CD4-positive, alpha-beta T cell (primary cell): ENCODE results near the gene GPN2. TPM values are rescaled to one million over a fixed set of nuclear protein-coding genes. Genes with fewer than 3 reads are reported as not detected.

Experiments used
- ATAC-seq: fragments of 200-7000 bp; cut with Tn5 transposase; one replicate; pipeline ENCODE4 v1.10.0; 2022; ENCODE audit warnings: mild to moderate bottlenecking; ENCODE audit not compliant: poor library complexity
- CTCF ChIA-PET: fragments of 350-600 bp; sonication (Branson Sonifier 250); formaldehyde crosslinking; loops from one replicate; lab custom pipeline; 2021; ENCODE audit warnings: antibody characterized with exemption, inconsistent platforms; lab: Charles Lee
- POLR2A ChIA-PET: fragments of 350-600 bp; sonication (Branson Sonifier 250); formaldehyde crosslinking; loops from one replicate; lab custom pipeline; 2021; ENCODE audit warnings: antibody characterized with exemption, inconsistent platforms; lab: Charles Lee
- DNase-seq, 14 experiments: peaks; one replicate each; pipeline ENCODE4 v3.0.0-alpha.2; 2013 to 2020; ENCODE audit warnings: mixed read lengths in 2 of 14
- H3K27ac ChIP-seq, 2 donors: one replicate each; pipeline versions ENCODE4 v1.5.1 to v1.7.0; 2013; ENCODE audit warnings: low read length in 2 of 2, low read depth in 1 of 2, mild to moderate bottlenecking in 1 of 2
- H3K27me3 ChIP-seq, 2 experiments: 1 replicate in 1 of 2; 2 replicates in 1 of 2; pipeline versions ENCODE4 v1.6.1 to v1.7.0; 2013; ENCODE audit warnings: low read length in 2 of 2, control low read depth in 1 of 2, mild to moderate bottlenecking in 1 of 2, moderate library complexity in 1 of 2; ENCODE audit not compliant: insufficient read depth in 2 of 2, control insufficient read depth in 1 of 2
- H3K36me3 ChIP-seq: one replicate; pipeline ENCODE4 v1.6.1; 2013; ENCODE audit warnings: low read length, control low read depth; ENCODE audit not compliant: insufficient read depth
- H3K4me1 ChIP-seq: one replicate; pipeline ENCODE4 v1.6.1; 2013; ENCODE audit warnings: low read length, control low read depth; ENCODE audit not compliant: insufficient read depth
- H3K4me3 ChIP-seq: one replicate; pipeline ENCODE4 v1.5.1; 2013; ENCODE audit warnings: mild to moderate bottlenecking, low read length, moderate library complexity
- H3K9me3 ChIP-seq, 2 experiments: 1 replicate in 1 of 2; 2 replicates in 1 of 2; pipeline versions ENCODE4 v1.6.1 to v1.7.0; 2013; ENCODE audit warnings: low read length in 2 of 2, mild to moderate bottlenecking in 2 of 2, control low read depth in 1 of 2, moderate library complexity in 1 of 2; ENCODE audit not compliant: control insufficient read depth in 1 of 2, insufficient read depth in 1 of 2
- H3K27ac Mint-ChIP-seq: one replicate; pipeline ENCODE4 v1.8.0; 2020; ENCODE audit warnings: mixed read lengths
- H3K27me3 Mint-ChIP-seq: one replicate; pipeline ENCODE4 v1.8.0; 2021; ENCODE audit warnings: mixed read lengths
- H3K36me3 Mint-ChIP-seq: one replicate; pipeline ENCODE4 v1.8.0; 2021; ENCODE audit warnings: low read depth, mixed read lengths
- H3K4me1 Mint-ChIP-seq: one replicate; pipeline ENCODE4 v1.8.0; 2021; ENCODE audit warnings: low read depth, mixed read lengths
- H3K4me3 Mint-ChIP-seq: one replicate; pipeline ENCODE4 v1.8.0; 2020; ENCODE audit warnings: mild to moderate bottlenecking, mixed read lengths
- H3K9me3 Mint-ChIP-seq: one replicate; pipeline ENCODE4 v1.8.0; 2020; ENCODE audit warnings: mixed read lengths
- CTCF ChIP-seq: fragments of 200-600 bp; IDR thresholded peaks from one replicate; pipeline ENCODE4 v1.8.0; 2022; ENCODE audit warnings: antibody characterized with exemption, mild to moderate bottlenecking
- intact Hi-C, 2 experiments: fragments of 100-400 bp; cut with DNase I in 1 of 2; cut with micrococcal nuclease in 1 of 2; formaldehyde crosslinking; loops; one replicate each; pipeline versions ENCODE4 v1.15.1 to v1.9.0; 2023 to 2025; cut with DNase I, micrococcal nuclease
- total RNA-seq, 174 experiments: library from RNA in 2 of 174; stranded (reverse) in 2 of 174; gene quantifications; one replicate each; pipeline ENCODE4 v1.2.3 and lab custom pipeline; 2021 to 2026

Gene GPN2
- total RNA-seq, 2 experiments from 2014 or later, result 42.0 to 44.4 TPM

DNA sequence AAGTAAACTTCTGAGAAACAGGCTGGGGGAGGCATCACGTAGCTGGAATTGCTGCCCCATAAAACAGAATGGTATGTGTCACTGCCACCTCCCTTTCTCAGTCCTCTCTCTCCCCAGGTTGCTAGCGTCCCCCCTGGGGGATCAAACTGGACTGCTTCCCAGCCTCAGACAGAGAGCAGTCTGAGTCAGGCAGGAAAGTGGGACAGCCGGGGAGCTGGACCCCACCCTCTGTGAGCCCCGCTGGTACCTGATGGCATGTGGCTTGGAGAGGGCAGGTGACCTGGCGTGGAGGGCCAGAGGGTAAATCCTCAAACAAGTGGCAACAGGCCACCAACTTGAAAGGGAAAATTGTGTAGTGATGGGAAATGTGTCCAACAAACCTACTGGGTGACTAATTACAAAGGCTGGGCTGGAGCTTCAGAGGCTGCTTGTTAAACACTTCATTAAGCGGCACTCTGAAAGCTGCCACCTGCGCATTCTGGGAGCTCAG, 28.1 kb downstream of the GPN2 start:
- intact Hi-C loops, result no loop called here
- Histone ChIP-seq H3K4me3 (no peak overlapping the region), H3K9me3 (no peaks in the 10 kb centered on the region), H3K36me3 (peaks cover 11% of the 10 kb centered on the region), H3K27me3 (no peaks in the 10 kb centered on the region), H3K4me1 (peaks cover 43% of the 10 kb centered on the region), H3K27ac (no peak overlapping the region)
- DNase-seq (no peak), ATAC-seq (no peak)
- ChIA-PET CTCF (interaction anchor here (1.1 kb wide), 1 partner anchor 36 kb away, joined by 3 read pairs; the partner anchor contains the start of gene ZDHHC18), POLR2A (no interaction called here)
- H3K9me3 Mint-ChIP-seq, result no peaks in the 10 kb centered on the region
- peak overlapping the region; percentile 66 for H3K27ac Mint-ChIP-seq
- TF ChIP-seq CTCF, result no peak
- H3K4me3 Mint-ChIP-seq, result peak overlapping the region; percentile 82
- H3K27me3 Mint-ChIP-seq, result no peaks in the 10 kb centered on the region
- peaks cover 15% of the 10 kb centered on the region for H3K36me3 Mint-ChIP-seq
- H3K4me1 Mint-ChIP-seq, result peaks cover 34% of the 10 kb centered on the region

- POLR2A ChIA-PET, result no interaction called here
These were observed 28.8 kb downstream of the GPN2 start for GRCh38 chr1:26861286-26861701.

DNA sequence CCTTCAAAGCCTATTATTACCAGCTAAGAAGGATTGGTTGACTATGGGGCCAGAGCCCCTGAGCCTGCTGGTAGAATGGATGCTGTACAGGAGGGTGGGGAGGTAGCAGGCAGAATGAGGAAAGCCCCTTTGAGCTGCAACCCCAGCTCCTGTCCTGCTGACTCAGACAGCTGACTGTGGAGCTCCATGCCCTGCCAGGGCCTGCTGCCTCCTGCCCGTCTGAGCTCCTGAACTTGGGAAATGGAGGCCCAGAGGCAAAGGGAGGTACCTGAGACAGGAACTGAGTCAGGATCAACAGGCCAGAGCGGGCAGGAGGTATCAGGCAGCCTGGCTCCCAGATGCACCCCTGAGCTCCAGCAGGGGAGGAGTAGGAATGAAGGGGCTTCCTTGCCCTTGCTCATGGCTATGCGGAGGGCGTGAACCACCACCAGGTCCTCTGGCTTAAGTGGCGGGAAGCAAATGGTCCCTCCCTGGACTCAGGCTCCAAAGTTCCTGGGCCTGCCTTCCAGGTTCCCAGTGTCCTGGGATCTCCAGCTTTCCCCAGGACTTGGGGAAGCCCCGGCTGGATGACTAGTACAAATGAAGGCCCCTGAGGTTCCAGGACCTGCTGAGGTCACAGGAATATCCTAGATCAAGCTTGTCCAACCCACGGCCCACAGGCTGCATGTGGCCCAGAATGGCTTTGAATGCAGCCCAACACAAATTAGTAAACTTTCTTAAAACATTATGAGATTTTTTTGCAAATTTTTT, 31.0 kb downstream of the GPN2 start:
- Histone ChIP-seq H3K36me3 (peaks cover 34% of the 10 kb centered on the region), H3K9me3 (no peaks in the 10 kb centered on the region), H3K4me1 (peaks cover 21% of the 10 kb centered on the region), H3K27me3 (no peaks in the 10 kb centered on the region), H3K4me3 (no peak overlapping the region), H3K27ac (no peak overlapping the region)
- DNase-seq, result no peak
- intact Hi-C loops, result no loop called here
- H3K4me3 Mint-ChIP-seq, result no peak overlapping the region
- H3K36me3 Mint-ChIP-seq, result peaks cover 35% of the 10 kb centered on the region
- peaks cover 21% of the 10 kb centered on the region for H3K4me1 Mint-ChIP-seq
- ChIA-PET POLR2A (interaction anchor here (0.6 to 1.1 kb wide), 3 partner anchors 38 to 733 kb away, joined by 3 read pairs; partner anchors contain the start of gene PIGV), CTCF (interaction anchor here (0.9 to 1.0 kb wide), 5 partner anchors 18 to 58 kb away, joined by 3 to 4 read pairs (median 3); no protein-coding TSS in a partner anchor)
- TF ChIP-seq CTCF, result no peak
- H3K9me3 Mint-ChIP-seq, result no peaks in the 10 kb centered on the region
- no peaks in the 10 kb centered on the region for H3K27me3 Mint-ChIP-seq
- ATAC-seq, result no peak
- no peak overlapping the region for H3K27ac Mint-ChIP-seq

More at GRCh38 chr1:26861286-26861701, 28.8 kb downstream of the GPN2 start:
- H3K4me1 Mint-ChIP-seq, result peaks cover 34% of the 10 kb centered on the region
- Histone ChIP-seq H3K36me3 (peaks cover 13% of the 10 kb centered on the region), H3K9me3 (no peaks in the 10 kb centered on the region), H3K27ac (no peak overlapping the region), H3K4me3 (no peak overlapping the region), H3K27me3 (no peaks in the 10 kb centered on the region), H3K4me1 (peaks cover 41% of the 10 kb centered on the region)
- no peak for ATAC-seq
- TF ChIP-seq CTCF, result no peak
- H3K27ac Mint-ChIP-seq, result no peak overlapping the region
- no peak for DNase-seq
- CTCF ChIA-PET, result no interaction called here
- H3K9me3 Mint-ChIP-seq, result no peaks in the 10 kb centered on the region
- peaks cover 18% of the 10 kb centered on the region for H3K36me3 Mint-ChIP-seq
- intact Hi-C loops, result no loop called here
- H3K27me3 Mint-ChIP-seq, result no peaks in the 10 kb centered on the region
- no peak overlapping the region for H3K4me3 Mint-ChIP-seq
